Mammary epithelial cell (primary cell): ENCODE measurements around the gene TRPT1.

Experiments
- EZH2 ChIP-seq: IDR thresholded peaks from 2 replicates; pipeline ENCODE4 v1.6.1; 2012; ENCODE audit warnings: low read length, inconsistent platforms, borderline replicate concordance
- TF ChIP-seq, protein P1 (sequence below), 2 donors: IDR thresholded peaks in 1 of 2; conservative IDR thresholded peaks in 1 of 2; 2 replicates each; pipeline ENCODE4 v1.5.1; 2011 to 2012; ENCODE audit warnings: inconsistent platforms in 2 of 2, low read length in 2 of 2, mild to moderate bottlenecking in 2 of 2, control low read depth in 1 of 2, low read depth in 1 of 2; ENCODE audit not compliant: insufficient read depth in 1 of 2; ENCODE audit errors: extremely low read depth in 1 of 2

DNA sequence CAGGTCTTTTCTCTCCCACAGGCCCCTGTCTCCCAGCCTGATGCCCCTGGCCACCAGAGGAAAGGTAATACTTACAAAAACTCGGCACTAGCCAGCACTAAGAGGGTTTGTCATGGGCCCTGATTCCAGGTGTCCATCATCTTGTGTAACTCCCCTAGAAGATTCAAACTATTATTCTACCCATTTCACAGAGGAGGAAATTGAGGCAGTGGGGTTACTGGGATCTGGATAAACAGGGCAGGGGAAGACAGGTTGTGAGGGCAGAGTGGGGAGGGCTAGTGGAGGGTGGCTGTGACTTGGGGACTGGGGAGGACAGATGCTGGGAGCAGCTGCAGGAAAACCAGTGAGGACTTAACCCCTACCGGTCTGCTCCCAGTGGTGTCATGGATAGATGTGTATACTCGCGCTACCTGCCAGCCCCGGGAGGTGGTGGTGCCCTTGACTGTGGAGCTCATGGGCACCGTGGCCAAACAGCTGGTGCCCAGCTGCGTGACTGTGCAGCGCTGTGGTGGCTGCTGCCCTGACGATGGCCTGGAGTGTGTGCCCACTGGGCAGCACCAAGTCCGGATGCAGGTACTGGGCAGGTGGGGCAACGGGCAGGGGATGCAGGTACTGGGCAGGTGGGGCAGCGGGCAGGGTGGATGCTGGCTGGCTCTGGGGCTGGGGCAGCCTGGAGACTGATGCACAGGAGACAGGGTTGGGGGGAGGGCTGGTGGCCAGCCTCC is 9.6 kb upstream of the TRPT1 start:
- TF ChIP-seq, protein P1, sequence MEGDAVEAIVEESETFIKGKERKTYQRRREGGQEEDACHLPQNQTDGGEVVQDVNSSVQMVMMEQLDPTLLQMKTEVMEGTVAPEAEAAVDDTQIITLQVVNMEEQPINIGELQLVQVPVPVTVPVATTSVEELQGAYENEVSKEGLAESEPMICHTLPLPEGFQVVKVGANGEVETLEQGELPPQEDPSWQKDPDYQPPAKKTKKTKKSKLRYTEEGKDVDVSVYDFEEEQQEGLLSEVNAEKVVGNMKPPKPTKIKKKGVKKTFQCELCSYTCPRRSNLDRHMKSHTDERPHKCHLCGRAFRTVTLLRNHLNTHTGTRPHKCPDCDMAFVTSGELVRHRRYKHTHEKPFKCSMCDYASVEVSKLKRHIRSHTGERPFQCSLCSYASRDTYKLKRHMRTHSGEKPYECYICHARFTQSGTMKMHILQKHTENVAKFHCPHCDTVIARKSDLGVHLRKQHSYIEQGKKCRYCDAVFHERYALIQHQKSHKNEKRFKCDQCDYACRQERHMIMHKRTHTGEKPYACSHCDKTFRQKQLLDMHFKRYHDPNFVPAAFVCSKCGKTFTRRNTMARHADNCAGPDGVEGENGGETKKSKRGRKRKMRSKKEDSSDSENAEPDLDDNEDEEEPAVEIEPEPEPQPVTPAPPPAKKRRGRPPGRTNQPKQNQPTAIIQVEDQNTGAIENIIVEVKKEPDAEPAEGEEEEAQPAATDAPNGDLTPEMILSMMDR (conservative IDR thresholded peaks at IDR 0.05 in 1 of 2, IDR thresholded peaks at IDR 0.05 in 1 of 2; ENCODE audit: extremely low read depth in 1 of 2, insufficient read depth in 1 of 2, low read depth in 1 of 2, low read length in 2 of 2): no peak
- no peak for TF ChIP-seq EZH2
